Thyroid gland (tissue), 4 donors: ENCODE data around the gene ANTKMT. TPM values are rescaled to one million over a fixed set of nuclear protein-coding genes. Genes with fewer than 3 reads are reported as not detected.
A peak's percentile ranks its signal among the peaks of the same experiment; 100 is the strongest.

Experiments used
- DNase-seq, 2 donors: peaks; one replicate each; pipeline ENCODE4 v3.0.0-alpha.2; 2019
- H3K27ac ChIP-seq, 3 donors: fragments of 200-600 bp; sonication (generic); 1 replicate in 2 of 3; 2 replicates in 1 of 3; pipeline ENCODE4 v1.5.1; 2016 to 2019; ENCODE audit warnings: mild to moderate bottlenecking in 1 of 3, moderate library complexity in 1 of 3
- H3K27me3 ChIP-seq: fragments of 200-600 bp; sonication (generic); one replicate; pipeline ENCODE4 v1.5.1; 2019
- H3K36me3 ChIP-seq, 2 donors: fragments of 200-600 bp; sonication (generic); one replicate each; pipeline ENCODE4 v1.5.1; 2016 to 2019
- H3K4me1 ChIP-seq, 2 donors: fragments of 200-600 bp; sonication (generic); one replicate each; pipeline ENCODE4 v1.5.1; 2017 to 2019
- H3K4me3 ChIP-seq, 3 donors: fragments of 200-600 bp; sonication (generic); replicated peaks in 1 of 3; 1 replicate in 2 of 3; 2 replicates in 1 of 3; pipeline ENCODE4 v1.5.1; 2016; ENCODE audit warnings: mild to moderate bottlenecking in 1 of 3
- H3K9me3 ChIP-seq: fragments of 200-600 bp; sonication (generic); one replicate; pipeline ENCODE4 v1.5.1; 2017
- POLR2A ChIP-seq, 2 donors: fragments of 450-650 bp; IDR thresholded peaks; one replicate each; pipeline ENCODE4 v1.6.1; 2017; ENCODE audit warnings: antibody characterized with exemption in 2 of 2, mild to moderate bottlenecking in 2 of 2, moderate library complexity in 1 of 2
- WGBS, 2 donors: methylation state at CpG; one replicate each; pipeline ENCODE4 v1.1.5; 2017; 5-methylcytosine and 5-hydroxymethylcytosine counted together
- intact Hi-C: fragments of 100-400 bp; cut with DNase I; formaldehyde crosslinking; loops from one replicate; pipeline ENCODE4 v1.15.1; 2023
- total RNA-seq, 4 donors: library from RNA; depleted of rRNA; stranded (reverse); fragments of >200 nt; gene quantifications; one replicate each; pipeline ENCODE4 v1.2.3, GENCODE V29; 2016
- TF ChIP-seq, protein P1 (sequence below), 6 experiments: fragments of 200-600 bp in 3 of 6; fragments of 450-650 bp in 3 of 6; sonication (generic) in 3 of 6; IDR thresholded peaks; one replicate each; pipeline ENCODE4 v1.5.1; 2016 to 2019; ENCODE audit warnings: antibody characterized with exemption in 6 of 6, mild to moderate bottlenecking in 2 of 6, inconsistent platforms in 1 of 6, moderate library complexity in 1 of 6

ANTKMT gene
- total RNA-seq, 4 donors from 2014 or later, result 56.4 to 109 (median 63.8) TPM

DNA sequence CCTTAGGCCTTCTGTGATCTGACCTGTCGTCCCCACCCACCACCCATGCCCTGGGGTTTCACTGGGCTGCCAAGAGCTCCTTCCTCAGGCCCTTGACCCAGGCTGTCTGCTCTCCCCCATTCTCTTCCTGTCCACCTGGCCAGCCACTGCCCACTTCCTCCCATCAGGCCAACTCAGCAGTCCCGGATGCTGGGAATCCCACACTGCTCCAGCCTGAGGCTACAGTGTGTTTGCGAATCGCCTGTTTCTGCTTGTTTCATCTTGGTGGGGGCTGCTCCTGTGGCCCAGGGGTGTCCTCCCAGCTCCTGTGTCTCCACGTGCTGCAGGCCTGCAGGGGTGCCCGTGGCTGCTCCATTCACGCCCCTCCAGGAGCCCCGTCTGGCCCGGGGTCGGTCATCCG, 6.9 kb upstream of the ANTKMT start:
- intact Hi-C loops, result loop anchor here (10.0 kb wide), 1 partner anchor 341 kb away; no protein-coding TSS in a partner anchor
- H3K4me1 ChIP-seq, result peaks cover 15 to 33% of the 10 kb centered on the region in 2 donors
- 62 to 64% methylated on average over 9 to 10 of the region's 11 CpGs for WGBS, 2 donors
- DNase-seq, result no peak
- TF ChIP-seq POLR2A (IDR thresholded peaks at IDR 0.05), result no peak
- TF ChIP-seq, protein P1, sequence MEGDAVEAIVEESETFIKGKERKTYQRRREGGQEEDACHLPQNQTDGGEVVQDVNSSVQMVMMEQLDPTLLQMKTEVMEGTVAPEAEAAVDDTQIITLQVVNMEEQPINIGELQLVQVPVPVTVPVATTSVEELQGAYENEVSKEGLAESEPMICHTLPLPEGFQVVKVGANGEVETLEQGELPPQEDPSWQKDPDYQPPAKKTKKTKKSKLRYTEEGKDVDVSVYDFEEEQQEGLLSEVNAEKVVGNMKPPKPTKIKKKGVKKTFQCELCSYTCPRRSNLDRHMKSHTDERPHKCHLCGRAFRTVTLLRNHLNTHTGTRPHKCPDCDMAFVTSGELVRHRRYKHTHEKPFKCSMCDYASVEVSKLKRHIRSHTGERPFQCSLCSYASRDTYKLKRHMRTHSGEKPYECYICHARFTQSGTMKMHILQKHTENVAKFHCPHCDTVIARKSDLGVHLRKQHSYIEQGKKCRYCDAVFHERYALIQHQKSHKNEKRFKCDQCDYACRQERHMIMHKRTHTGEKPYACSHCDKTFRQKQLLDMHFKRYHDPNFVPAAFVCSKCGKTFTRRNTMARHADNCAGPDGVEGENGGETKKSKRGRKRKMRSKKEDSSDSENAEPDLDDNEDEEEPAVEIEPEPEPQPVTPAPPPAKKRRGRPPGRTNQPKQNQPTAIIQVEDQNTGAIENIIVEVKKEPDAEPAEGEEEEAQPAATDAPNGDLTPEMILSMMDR (IDR thresholded peaks at IDR 0.05), result no peak
- no peaks in the 10 kb centered on the region for H3K9me3 ChIP-seq
- H3K4me3 ChIP-seq, result peak overlapping the region in 1 of 3 donors; percentile 31
- no peak overlapping the region for H3K27ac ChIP-seq
- no peaks in the 10 kb centered on the region for H3K27me3 ChIP-seq
- no peaks in the 10 kb centered on the region for H3K36me3 ChIP-seq

DNA sequence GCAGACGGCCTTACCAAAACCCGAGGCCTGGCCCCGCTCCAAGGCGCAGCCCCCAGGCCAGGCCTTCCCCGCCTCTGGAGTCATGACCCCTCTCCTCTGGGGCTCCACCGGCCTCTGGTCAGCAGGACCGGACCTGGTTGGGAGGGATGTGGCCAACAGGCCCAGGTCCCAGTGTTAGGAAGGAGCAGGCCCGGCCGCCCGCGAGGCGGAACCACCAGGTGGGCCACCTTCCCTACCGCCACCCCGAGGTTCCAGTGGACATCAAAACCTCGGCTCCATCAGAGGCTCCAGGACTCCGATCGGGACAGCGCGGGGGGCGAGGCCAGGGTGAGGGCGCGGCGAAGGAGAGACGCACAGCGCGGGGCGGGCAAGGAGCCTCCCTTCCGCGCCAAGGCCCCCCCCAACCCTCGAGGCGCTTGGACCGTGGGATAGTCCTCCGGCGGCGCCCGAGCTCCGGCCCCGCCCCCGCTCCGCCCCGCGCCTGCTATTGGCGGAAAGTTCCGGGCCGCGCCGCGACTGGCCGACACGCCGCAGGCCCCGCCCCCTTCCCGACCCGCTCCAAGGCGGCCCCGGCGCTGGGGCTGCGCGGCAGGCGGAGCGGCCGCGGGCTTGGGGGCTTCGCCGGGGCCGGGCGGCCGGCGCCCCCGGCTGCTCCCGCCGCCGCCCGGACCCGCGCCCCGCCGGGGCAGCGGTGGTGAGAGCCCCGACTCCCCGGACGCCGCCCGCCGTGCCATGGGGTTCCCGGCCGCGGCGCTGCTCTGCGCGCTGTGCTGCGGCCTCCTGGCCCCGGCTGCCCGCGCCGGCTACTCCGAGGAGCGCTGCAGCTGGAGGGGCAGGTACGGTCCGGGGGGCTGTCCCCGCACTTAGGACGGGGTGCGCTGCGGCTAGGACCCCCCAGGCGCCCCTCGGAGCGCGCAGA, 6.1 kb upstream of the ANTKMT start, which contains the start of gene METRN:
Gene METRN, plus strand, starts transcription at position 561 of the 919 bp plus-strand sequence. Its CDS starts 172 bp downstream, at position 733.
- H3K27ac ChIP-seq, result no peak within 1 kb of the TSS
- peak in 1 of 2 donors; percentile 46 for TF ChIP-seq POLR2A (IDR thresholded peaks at IDR 0.05)
- TF ChIP-seq, protein P1 (IDR thresholded peaks at IDR 0.05), result no peak
- DNase-seq, result peak; percentile 94 to 96
- 14 to 33% methylated on average over 3 to 15 of the region's 108 CpGs for WGBS, 2 donors
- no peaks in the 10 kb centered on the region for H3K9me3 ChIP-seq
- intact Hi-C loops, result loop anchor here (10.0 kb wide), 1 partner anchor 340 kb away; no protein-coding TSS in a partner anchor
- peak within 1 kb of the TSS; percentile 53 to 57 (median 53) for H3K4me3 ChIP-seq
- H3K4me1 ChIP-seq, result peaks cover 17 to 39% of the 10 kb centered on the region in 2 donors
- no peaks in the 10 kb centered on the region for H3K36me3 ChIP-seq
- no peaks in the 10 kb centered on the region for H3K27me3 ChIP-seq

DNA sequence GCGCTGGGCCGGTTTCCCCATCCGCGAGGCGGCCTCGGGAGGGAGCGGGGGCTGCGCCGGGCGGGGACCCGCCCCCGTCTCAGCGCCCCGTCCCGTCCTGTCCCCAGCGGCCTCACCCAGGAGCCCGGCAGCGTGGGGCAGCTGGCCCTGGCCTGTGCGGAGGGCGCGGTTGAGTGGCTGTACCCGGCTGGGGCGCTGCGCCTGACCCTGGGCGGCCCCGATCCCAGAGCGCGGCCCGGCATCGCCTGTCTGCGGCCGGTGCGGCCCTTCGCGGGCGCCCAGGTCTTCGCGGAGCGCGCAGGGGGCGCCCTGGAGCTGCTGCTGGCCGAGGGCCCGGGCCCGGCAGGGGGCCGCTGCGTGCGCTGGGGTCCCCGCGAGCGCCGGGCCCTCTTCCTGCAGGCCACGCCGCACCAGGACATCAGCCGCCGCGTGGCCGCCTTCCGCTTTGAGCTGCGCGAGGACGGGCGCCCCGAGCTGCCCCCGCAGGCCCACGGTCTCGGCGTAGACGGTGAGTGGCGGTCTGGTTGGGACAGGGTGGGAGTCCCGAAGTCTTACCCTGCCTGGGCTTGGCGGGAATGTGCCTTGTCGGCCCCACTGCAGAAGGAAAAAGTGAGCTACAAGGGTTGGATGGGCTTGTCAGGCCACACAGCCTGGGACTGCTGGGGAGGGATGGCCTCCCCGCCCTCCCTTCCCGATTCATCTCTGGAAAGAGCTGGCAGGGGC, 5.3 kb upstream of the ANTKMT start:
- Histone ChIP-seq H3K36me3 (no peaks in the 10 kb centered on the region), H3K27ac (no peak overlapping the region), H3K9me3 (no peaks in the 10 kb centered on the region), H3K4me1 (peaks cover 23 to 46% of the 10 kb centered on the region in 2 donors), H3K27me3 (no peaks in the 10 kb centered on the region), H3K4me3 (peak overlapping the region; percentile 53 to 57 (median 53))
- TF ChIP-seq, protein P1 (IDR thresholded peaks at IDR 0.05), result peak in 1 of 6 experiments; percentile 8
- no peak for TF ChIP-seq POLR2A (IDR thresholded peaks at IDR 0.05)
- DNase-seq, result peak in 1 of 2 donors; percentile 35
- 0 to 3% methylated on average over 2 to 19 of the region's 74 CpGs for whole genome bisulfite sequencing, 2 donors
- intact Hi-C loops, result loop anchor here (10.0 kb wide), 1 partner anchor 339 kb away; no protein-coding TSS in a partner anchor

DNA sequence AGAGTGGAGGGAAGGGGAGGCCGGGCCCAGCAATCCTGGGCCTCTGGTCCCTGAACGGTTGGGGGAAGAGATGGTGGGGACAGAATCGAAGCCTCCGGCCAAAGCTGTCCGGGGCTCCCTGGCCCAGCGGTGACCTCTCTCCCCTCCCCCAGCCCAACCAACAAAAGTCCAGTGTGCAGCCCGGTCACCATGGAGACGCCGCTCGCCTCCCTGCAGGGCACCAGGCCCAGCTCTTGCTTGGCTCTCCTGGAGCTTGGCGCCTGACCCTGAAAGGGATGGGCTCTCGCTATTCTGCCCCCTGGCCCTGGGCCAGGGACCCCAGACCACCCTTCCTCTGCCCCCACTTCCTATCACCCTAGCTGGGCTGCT, 4.8 kb upstream of the ANTKMT start:
- Histone ChIP-seq H3K27me3 (no peaks in the 10 kb centered on the region), H3K4me1 (peaks cover 23 to 46% of the 10 kb centered on the region in 2 donors), H3K4me3 (peak overlapping the region in 1 of 3 donors; percentile 57), H3K27ac (no peak overlapping the region), H3K36me3 (no peaks in the 10 kb centered on the region), H3K9me3 (no peaks in the 10 kb centered on the region)
- intact Hi-C loops, result loop anchor here (10.0 kb wide), 1 partner anchor 339 kb away; no protein-coding TSS in a partner anchor
- WGBS, 2 donors, result 13% methylated on average over 11 of the region's 12 CpGs; no CpG with 5 or more reads in 1 of the 2 donors
- DNase-seq, result peak; percentile 71 to 81
- no peak for TF ChIP-seq POLR2A (IDR thresholded peaks at IDR 0.05)
- TF ChIP-seq, protein P1 (IDR thresholded peaks at IDR 0.05), result no peak
